K562 (cell line): ENCODE data around the gene PHYH.

Source experiments
- ARHGAP35 ChIP-seq: fragments of 450-650 bp; IDR thresholded peaks from 2 replicates; pipeline ENCODE4 v1.6.1; 2018; ENCODE audit not compliant: partially characterized antibody
- ARID2 ChIP-seq: fragments of 450-650 bp; IDR thresholded peaks from 2 replicates; pipeline ENCODE4 v1.6.1; 2017; ENCODE audit warnings: antibody characterized with exemption, mild to moderate bottlenecking
- JUNB ChIP-seq: fragments of 450-650 bp; formaldehyde crosslinking; conservative IDR thresholded peaks from 2 replicates; pipeline ENCODE4 v1.4.0; 2020; ENCODE audit warnings: mild to moderate bottlenecking
- MXI1 ChIP-seq: IDR thresholded peaks from 2 replicates; pipeline ENCODE4 v1.6.1; 2011; ENCODE audit warnings: low read depth, mild to moderate bottlenecking, improper control_type of control experiment, low read length
- POLR2A ChIP-seq: fragments of 450-650 bp; conservative IDR thresholded peaks from 2 replicates; pipeline ENCODE4 v1.6.1; 2016
- SRSF9 ChIP-seq: fragments of 200-400 bp; formaldehyde crosslinking; IDR thresholded peaks from 2 replicates; pipeline ENCODE4 v1.6.1; 2017; ENCODE audit warnings: low read depth, low read length, borderline replicate concordance
- TARDBP ChIP-seq: fragments of 450-650 bp; IDR thresholded peaks from 2 replicates; pipeline ENCODE4 v1.6.1; 2016
- ZFX ChIP-seq: sonication (generic); formaldehyde crosslinking; IDR thresholded peaks from 2 replicates; pipeline ENCODE4 v1.8.0; 2022; ENCODE audit warnings: mild to moderate bottlenecking, missing genetic modification reagents, moderate library complexity
- TF ChIP-seq, protein P1 (sequence below), 3 experiments: IDR thresholded peaks in 2 of 3; conservative IDR thresholded peaks in 1 of 3; 2 replicates each; pipeline ENCODE4 v1.5.1; 2011 to 2012; ENCODE audit warnings: low read length in 3 of 3, mild to moderate bottlenecking in 3 of 3, control low read depth in 2 of 3, improper control_type of control experiment in 1 of 3, inconsistent platforms in 1 of 3, low read depth in 1 of 3, mixed read lengths in 1 of 3, moderate library complexity in 1 of 3; ENCODE audit not compliant: insufficient read depth in 2 of 3
- TF ChIP-seq, protein P2 (sequence below): fragments of 450-650 bp; IDR thresholded peaks from 2 replicates; pipeline ENCODE4 v1.7.1; 2018; ENCODE audit warnings: mild to moderate bottlenecking, low read depth; ENCODE audit not compliant: partially characterized antibody
- TF ChIP-seq, protein P3 (sequence below): fragments of 450-650 bp; conservative IDR thresholded peaks from 2 replicates; pipeline ENCODE4 v1.6.1; 2016; ENCODE audit warnings: missing genetic modification characterization, low read depth, mild to moderate bottlenecking, missing compliant biosample characterization, moderate library complexity

DNA sequence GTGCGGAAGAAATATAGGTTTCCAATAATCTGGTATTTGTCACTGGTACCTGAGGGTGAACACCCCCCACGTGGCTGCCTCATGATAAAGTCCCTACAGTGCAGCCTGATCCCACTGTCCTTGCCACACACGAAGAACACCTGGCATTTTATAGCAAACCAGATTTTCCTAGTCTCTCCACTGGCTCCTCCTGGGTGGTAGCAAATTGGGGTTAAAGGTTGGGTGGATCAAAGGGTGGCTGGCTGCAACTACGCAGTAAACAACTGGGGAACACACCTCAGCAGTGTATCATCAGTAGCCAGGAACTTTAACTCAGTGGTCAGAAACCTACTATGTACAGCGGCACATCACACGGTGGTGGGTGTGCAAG is 37.9 kb upstream of the PHYH start:
- TF ChIP-seq ZFX (CRISPR knock-in tag) (no peak), ARHGAP35 (no peak), POLR2A (no peak), ARID2 (no peak), MXI1 (no peak), TARDBP (no peak), SRSF9 (no peak), JUNB (CRISPR knock-in tag) (no peak)
- TF ChIP-seq, protein P1, sequence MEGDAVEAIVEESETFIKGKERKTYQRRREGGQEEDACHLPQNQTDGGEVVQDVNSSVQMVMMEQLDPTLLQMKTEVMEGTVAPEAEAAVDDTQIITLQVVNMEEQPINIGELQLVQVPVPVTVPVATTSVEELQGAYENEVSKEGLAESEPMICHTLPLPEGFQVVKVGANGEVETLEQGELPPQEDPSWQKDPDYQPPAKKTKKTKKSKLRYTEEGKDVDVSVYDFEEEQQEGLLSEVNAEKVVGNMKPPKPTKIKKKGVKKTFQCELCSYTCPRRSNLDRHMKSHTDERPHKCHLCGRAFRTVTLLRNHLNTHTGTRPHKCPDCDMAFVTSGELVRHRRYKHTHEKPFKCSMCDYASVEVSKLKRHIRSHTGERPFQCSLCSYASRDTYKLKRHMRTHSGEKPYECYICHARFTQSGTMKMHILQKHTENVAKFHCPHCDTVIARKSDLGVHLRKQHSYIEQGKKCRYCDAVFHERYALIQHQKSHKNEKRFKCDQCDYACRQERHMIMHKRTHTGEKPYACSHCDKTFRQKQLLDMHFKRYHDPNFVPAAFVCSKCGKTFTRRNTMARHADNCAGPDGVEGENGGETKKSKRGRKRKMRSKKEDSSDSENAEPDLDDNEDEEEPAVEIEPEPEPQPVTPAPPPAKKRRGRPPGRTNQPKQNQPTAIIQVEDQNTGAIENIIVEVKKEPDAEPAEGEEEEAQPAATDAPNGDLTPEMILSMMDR (IDR thresholded peaks at IDR 0.05 in 2 of 3, conservative IDR thresholded peaks at IDR 0.05 in 1 of 3; ENCODE audit: insufficient read depth in 2 of 3, low read depth in 1 of 3, low read length in 3 of 3): no peak
- TF ChIP-seq, protein P2, sequence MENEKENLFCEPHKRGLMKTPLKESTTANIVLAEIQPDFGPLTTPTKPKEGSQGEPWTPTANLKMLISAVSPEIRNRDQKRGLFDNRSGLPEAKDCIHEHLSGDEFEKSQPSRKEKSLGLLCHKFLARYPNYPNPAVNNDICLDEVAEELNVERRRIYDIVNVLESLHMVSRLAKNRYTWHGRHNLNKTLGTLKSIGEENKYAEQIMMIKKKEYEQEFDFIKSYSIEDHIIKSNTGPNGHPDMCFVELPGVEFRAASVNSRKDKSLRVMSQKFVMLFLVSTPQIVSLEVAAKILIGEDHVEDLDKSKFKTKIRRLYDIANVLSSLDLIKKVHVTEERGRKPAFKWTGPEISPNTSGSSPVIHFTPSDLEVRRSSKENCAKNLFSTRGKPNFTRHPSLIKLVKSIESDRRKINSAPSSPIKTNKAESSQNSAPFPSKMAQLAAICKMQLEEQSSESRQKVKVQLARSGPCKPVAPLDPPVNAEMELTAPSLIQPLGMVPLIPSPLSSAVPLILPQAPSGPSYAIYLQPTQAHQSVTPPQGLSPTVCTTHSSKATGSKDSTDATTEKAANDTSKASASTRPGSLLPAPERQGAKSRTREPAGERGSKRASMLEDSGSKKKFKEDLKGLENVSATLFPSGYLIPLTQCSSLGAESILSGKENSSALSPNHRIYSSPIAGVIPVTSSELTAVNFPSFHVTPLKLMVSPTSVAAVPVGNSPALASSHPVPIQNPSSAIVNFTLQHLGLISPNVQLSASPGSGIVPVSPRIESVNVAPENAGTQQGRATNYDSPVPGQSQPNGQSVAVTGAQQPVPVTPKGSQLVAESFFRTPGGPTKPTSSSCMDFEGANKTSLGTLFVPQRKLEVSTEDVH: no peak
- TF ChIP-seq, protein P3, sequence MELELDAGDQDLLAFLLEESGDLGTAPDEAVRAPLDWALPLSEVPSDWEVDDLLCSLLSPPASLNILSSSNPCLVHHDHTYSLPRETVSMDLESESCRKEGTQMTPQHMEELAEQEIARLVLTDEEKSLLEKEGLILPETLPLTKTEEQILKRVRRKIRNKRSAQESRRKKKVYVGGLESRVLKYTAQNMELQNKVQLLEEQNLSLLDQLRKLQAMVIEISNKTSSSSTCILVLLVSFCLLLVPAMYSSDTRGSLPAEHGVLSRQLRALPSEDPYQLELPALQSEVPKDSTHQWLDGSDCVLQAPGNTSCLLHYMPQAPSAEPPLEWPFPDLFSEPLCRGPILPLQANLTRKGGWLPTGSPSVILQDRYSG (tag): no peak
